GM12873 (cell line): ENCODE data around the gene IRF1.

Source experiments
- CTCF ChIP-seq: IDR thresholded peaks from 2 replicates; pipeline ENCODE4 v1.5.1; 2012; ENCODE audit warnings: low read depth, mild to moderate bottlenecking, moderate library complexity, low read length, control low read depth; ENCODE audit not compliant: insufficient read depth; ENCODE audit errors: missing control alignments

IRF1 gene

GRCh38 chr5:132447196-132447595, 43.4 kb downstream of the IRF1 start:
- no peak for TF ChIP-seq CTCF

GRCh38 chr5:132446621-132447020, 44.0 kb downstream of the IRF1 start:
- TF ChIP-seq CTCF = no peak

GRCh38 chr5:132445930-132446329, 44.6 kb downstream of the IRF1 start:
- TF ChIP-seq CTCF = no peak

- TF ChIP-seq CTCF = no peak
These were observed 45.0 kb downstream of the IRF1 start for GRCh38 chr5:132445640-132445923.

- TF ChIP-seq CTCF = no peak
These were observed 45.5 kb downstream of the IRF1 start for GRCh38 chr5:132444841-132445639.

GRCh38 chr5:132444061-132444460, 46.5 kb downstream of the IRF1 start:
- TF ChIP-seq CTCF = no peak

- no peak for TF ChIP-seq CTCF
These were observed 51.0 kb downstream of the IRF1 start for GRCh38 chr5:132439521-132440089.

GRCh38 chr5:132438917-132439316, 51.7 kb downstream of the IRF1 start:
- no peak for TF ChIP-seq CTCF
